HL-60 (cell line): ENCODE data around the gene MALAT1.
"Not testable (repeated sequence)": the region's sequence is repeated elsewhere in the genome, so short reads cannot be mapped to it uniquely, and the experiment has no call there.

ENCODE experiments used
- DNase-seq, 2 experiments: peaks; one replicate each; pipeline ENCODE4 v3.0.0-alpha.2; 2010 to 2020; ENCODE audit warnings: low read depth in 1 of 2, low spot score in 1 of 2
- H3K27ac ChIP-seq: fragments of 250-450 bp; sonication (Bioruptor Pico); replicated peaks from 2 replicates; pipeline ENCODE4 v1.5.1; 2020; ENCODE audit warnings: mild to moderate bottlenecking, moderate library complexity
- H3K27me3 ChIP-seq: fragments of 250-450 bp; sonication (Bioruptor Pico); 2 replicates; pipeline ENCODE4 v1.5.1; 2021; ENCODE audit warnings: mild to moderate bottlenecking, moderate library complexity; ENCODE audit not compliant: insufficient read depth, poor library complexity, severe bottlenecking
- H3K4me3 ChIP-seq: replicated peaks from 2 replicates; pipeline ENCODE4 v1.5.1; 2011; ENCODE audit warnings: mild to moderate bottlenecking, control low read depth, low read length; ENCODE audit not compliant: insufficient read depth
- GABPA ChIP-seq: IDR thresholded peaks from 2 replicates; pipeline ENCODE4 v1.6.1; 2012; ENCODE audit warnings: low read depth
- POLR2AphosphoS5 ChIP-seq: IDR thresholded peaks from 2 replicates; pipeline ENCODE4 v1.6.1; 2012; ENCODE audit warnings: low read depth
- SPI1 ChIP-seq: IDR thresholded peaks from 2 replicates; pipeline ENCODE4 v1.6.1; 2012; ENCODE audit warnings: low read depth, mild to moderate bottlenecking, borderline replicate concordance
- TF ChIP-seq, protein P1 (sequence below): IDR thresholded peaks from one replicate; pipeline ENCODE4 v1.5.1; 2011; ENCODE audit warnings: low read length, control low read depth, inconsistent platforms; ENCODE audit not compliant: insufficient read depth
- TF ChIP-seq, protein P2 (sequence below): IDR thresholded peaks from 2 replicates; pipeline ENCODE4 v1.6.1; 2012; ENCODE audit warnings: low read depth; ENCODE audit not compliant: insufficient replicate concordance

The MALAT1 gene

DNA sequence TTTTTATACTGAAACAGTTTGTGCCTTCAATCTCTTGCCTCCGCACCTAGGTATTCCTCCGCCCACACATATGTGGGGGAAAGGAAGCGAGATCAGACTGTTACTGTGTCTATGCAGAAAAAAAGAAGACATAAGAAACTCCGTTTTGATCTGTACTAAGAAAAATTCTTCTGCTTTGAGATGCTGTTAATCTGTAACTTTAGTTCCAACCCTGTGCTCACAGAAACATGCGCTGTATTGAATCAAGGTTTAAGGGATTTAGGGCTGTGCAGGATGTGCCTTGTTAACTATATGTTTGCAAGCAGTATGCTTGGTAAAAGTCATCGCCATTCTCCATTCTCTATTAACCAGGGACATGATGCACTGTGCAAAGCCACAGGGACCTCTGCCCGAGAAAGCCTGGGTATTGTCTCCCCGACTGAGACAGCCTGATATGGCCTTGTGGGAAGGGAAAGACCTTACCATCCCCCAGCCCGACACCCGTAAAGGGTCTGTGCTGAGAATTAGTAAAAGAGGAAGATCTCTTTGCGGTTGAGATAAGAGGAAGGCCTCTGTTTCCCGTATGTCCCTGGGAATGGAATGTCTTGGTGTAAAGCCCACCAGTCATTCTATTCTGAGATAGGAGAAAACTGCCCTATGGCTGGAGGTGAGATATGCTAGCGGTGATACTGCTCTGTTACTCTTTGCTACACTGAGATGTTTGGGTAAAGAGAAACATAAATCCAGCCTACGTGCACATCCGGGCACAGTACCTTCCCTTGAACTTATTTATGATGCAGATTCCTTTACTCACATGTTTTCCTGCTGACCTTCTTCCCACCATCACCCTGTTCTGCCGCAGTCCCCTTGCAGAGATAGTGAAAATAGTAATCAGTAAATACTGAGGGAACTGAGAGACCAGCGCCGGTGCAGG is 24.1 kb downstream of the MALAT1 start:
- DNase-seq: peak in 1 of 2 experiments; percentile 80
- H3K4me3 ChIP-seq, H3K27me3 ChIP-seq: not testable (repeated sequence)
- peak; percentile 77; the same call in 1 of the 2 replicates for TF ChIP-seq SPI1
- H3K27ac ChIP-seq: peak overlapping the region; percentile 15

DNA sequence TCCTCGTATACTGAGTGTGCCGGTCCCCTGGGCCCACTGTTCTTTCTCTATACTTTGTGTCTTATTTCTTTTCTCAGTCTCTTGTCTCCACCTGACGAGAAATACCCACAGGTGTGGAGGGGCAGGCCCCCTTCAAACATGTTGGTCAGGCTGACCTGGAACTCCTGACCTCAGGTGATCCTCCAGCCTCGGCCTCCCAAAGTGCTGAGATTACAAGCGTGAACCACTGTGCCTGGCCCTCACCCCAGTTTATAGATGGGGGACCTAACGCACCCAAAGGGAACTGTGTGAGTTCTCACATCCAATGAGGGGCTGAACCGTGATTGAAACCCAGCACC is 24.8 kb downstream of the MALAT1 start:
- not testable (repeated sequence) for H3K4me3 ChIP-seq, DNase-seq, H3K27me3 ChIP-seq
- H3K27ac ChIP-seq: peak overlapping the region; percentile 15

DNA sequence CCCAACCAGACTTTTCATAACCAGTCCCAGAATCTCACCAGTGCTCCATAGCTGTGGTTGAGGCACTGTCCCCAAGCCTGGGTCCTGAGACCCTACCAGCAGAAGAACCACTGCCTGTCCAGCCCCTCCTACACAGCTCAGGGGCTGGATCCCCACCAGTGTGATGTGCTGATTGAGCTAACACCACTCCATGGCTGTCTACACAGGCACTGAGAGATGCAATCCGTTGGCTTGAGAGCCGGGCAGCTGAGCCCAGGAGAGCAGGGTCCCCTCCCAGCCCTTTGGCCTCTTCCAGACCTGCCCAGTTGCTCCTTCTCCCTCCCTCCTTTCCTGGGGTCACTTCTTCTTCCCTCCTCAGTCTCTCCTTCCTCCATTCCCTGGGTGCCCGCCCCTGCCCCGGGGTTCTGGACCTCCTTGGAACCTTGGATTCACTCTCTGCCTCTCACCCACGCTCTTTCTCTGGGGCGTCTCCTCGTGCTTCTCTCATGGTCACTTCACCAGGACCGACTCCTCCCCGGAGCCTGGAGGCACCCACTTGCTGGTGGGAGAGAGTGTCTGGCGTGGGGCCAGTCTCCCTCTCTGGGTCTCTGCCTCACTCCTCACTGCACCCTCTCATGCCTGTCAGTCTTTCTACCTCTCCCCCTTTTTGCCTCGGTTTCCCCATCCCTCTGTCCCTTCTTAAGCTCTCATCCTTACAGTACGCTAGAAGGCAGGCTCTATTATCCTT is 25.3 kb downstream of the MALAT1 start:
- no peak for DNase-seq
- Histone ChIP-seq H3K4me3 (no peak overlapping the region), H3K27me3 (no peaks in the 10 kb centered on the region), H3K27ac (no peak overlapping the region)
- TF ChIP-seq, protein P1, sequence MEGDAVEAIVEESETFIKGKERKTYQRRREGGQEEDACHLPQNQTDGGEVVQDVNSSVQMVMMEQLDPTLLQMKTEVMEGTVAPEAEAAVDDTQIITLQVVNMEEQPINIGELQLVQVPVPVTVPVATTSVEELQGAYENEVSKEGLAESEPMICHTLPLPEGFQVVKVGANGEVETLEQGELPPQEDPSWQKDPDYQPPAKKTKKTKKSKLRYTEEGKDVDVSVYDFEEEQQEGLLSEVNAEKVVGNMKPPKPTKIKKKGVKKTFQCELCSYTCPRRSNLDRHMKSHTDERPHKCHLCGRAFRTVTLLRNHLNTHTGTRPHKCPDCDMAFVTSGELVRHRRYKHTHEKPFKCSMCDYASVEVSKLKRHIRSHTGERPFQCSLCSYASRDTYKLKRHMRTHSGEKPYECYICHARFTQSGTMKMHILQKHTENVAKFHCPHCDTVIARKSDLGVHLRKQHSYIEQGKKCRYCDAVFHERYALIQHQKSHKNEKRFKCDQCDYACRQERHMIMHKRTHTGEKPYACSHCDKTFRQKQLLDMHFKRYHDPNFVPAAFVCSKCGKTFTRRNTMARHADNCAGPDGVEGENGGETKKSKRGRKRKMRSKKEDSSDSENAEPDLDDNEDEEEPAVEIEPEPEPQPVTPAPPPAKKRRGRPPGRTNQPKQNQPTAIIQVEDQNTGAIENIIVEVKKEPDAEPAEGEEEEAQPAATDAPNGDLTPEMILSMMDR: no peak
- TF ChIP-seq GABPA (no peak), POLR2AphosphoS5 (no peak), SPI1 (no peak)
- TF ChIP-seq, protein P2, sequence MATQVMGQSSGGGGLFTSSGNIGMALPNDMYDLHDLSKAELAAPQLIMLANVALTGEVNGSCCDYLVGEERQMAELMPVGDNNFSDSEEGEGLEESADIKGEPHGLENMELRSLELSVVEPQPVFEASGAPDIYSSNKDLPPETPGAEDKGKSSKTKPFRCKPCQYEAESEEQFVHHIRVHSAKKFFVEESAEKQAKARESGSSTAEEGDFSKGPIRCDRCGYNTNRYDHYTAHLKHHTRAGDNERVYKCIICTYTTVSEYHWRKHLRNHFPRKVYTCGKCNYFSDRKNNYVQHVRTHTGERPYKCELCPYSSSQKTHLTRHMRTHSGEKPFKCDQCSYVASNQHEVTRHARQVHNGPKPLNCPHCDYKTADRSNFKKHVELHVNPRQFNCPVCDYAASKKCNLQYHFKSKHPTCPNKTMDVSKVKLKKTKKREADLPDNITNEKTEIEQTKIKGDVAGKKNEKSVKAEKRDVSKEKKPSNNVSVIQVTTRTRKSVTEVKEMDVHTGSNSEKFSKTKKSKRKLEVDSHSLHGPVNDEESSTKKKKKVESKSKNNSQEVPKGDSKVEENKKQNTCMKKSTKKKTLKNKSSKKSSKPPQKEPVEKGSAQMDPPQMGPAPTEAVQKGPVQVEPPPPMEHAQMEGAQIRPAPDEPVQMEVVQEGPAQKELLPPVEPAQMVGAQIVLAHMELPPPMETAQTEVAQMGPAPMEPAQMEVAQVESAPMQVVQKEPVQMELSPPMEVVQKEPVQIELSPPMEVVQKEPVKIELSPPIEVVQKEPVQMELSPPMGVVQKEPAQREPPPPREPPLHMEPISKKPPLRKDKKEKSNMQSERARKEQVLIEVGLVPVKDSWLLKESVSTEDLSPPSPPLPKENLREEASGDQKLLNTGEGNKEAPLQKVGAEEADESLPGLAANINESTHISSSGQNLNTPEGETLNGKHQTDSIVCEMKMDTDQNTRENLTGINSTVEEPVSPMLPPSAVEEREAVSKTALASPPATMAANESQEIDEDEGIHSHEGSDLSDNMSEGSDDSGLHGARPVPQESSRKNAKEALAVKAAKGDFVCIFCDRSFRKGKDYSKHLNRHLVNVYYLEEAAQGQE: no peak

DNA sequence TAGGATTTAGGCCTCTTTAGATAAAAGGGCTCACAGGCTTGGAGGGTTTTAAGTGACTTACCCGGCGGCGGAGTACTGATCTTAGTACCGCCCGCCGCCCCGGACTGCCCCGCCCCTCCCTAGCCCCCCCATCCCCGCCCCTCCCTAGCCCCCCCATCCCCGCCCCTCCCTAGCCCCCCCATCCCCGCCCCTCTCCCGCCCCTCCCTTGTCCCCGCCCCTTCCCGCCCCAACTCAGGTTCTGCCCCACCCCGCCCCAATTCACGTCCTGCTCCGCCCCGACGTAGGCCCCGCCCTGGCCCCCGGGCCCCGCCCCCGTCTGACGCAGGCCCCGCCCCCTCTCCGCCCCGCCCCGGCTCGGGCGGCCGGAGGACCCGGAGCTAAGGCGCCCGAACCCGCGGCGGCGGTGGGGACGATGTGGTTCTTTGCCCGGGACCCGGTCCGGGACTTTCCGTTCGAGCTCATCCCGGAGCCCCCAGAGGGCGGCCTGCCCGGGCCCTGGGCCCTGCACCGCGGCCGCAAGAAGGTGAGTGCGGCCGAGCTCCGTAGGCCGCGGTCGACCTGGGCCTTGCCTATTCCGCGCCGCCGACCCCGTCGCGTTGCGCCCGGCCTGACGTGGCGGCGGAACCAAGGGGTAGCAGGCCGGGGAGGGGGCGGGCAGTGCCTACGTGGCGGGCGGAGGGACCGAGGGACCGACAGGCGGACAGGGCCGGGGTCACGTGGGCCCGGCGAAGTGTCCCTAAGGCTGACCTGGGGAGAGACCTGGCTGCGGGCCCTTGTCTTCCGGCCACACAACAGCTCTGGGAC is 26.1 kb downstream of the MALAT1 start, which contains the start of gene SCYL1:
TSS of gene SCYL1 (plus strand) at position 343 of the 805 bp plus-strand sequence. CDS start at position 414, 71 bp downstream.
- H3K27me3 ChIP-seq: no peaks in the 10 kb centered on the region
- TF ChIP-seq, protein P2: no peak
- TF ChIP-seq POLR2AphosphoS5: peak; percentile 30; the same call in 1 of the 2 replicates
- DNase-seq: peak; percentile 56 to 70
- peak within 1 kb of the TSS; percentile 57 for H3K27ac ChIP-seq
- peak within 1 kb of the TSS; percentile 91 for H3K4me3 ChIP-seq
